Natural killer cell (primary cell): ENCODE measurements around the gene CBFA2T3. TPM values are rescaled to one million over a fixed set of nuclear protein-coding genes. Genes with fewer than 3 reads are reported as not detected.

ENCODE experiments used
- ATAC-seq, 3 donors: fragments of 150-1000 bp in 2 of 3; fragments of 200-7000 bp in 1 of 3; cut with Tn5 transposase; 1 replicate in 1 of 3; 2 replicates in 2 of 3; pipeline ENCODE4 v1.10.0; 2021; ENCODE audit warnings: mild to moderate bottlenecking in 2 of 3, moderate library complexity in 2 of 3
- DNase-seq, 2 donors: peaks; one replicate each; pipeline versions ENCODE4 v3.0.0 to v3.0.0-alpha.2; 2013 to 2021; ENCODE audit warnings: mixed read lengths in 1 of 2
- H3K27ac ChIP-seq: one replicate; pipeline ENCODE4 v1.5.1; 2013; ENCODE audit warnings: mild to moderate bottlenecking, low read length
- H3K27me3 ChIP-seq: one replicate; pipeline ENCODE4 v1.6.1; 2013; ENCODE audit warnings: low read length; ENCODE audit not compliant: control insufficient read depth, insufficient read depth
- H3K36me3 ChIP-seq: one replicate; pipeline ENCODE4 v1.6.1; 2013; ENCODE audit warnings: low read length; ENCODE audit not compliant: control insufficient read depth, insufficient read depth
- H3K4me1 ChIP-seq: one replicate; pipeline ENCODE4 v1.6.1; 2013; ENCODE audit warnings: low read length; ENCODE audit not compliant: control insufficient read depth, insufficient read depth
- H3K4me3 ChIP-seq: one replicate; pipeline ENCODE4 v1.5.1; 2013; ENCODE audit warnings: low read length
- H3K9me3 ChIP-seq: one replicate; pipeline ENCODE4 v1.6.1; 2013; ENCODE audit warnings: low read length; ENCODE audit not compliant: control insufficient read depth, insufficient read depth
- H3K27ac Mint-ChIP-seq, 2 donors: one replicate each; pipeline ENCODE4 v1.8.0; 2022; ENCODE audit warnings: mild to moderate bottlenecking in 2 of 2, mixed read lengths in 2 of 2, moderate library complexity in 1 of 2
- H3K27me3 Mint-ChIP-seq, 2 donors: one replicate each; pipeline ENCODE4 v1.8.0; 2022; ENCODE audit warnings: low read depth in 2 of 2, mixed read lengths in 2 of 2
- H3K36me3 Mint-ChIP-seq: one replicate; pipeline ENCODE4 v1.8.0; 2022; ENCODE audit warnings: mixed read lengths
- H3K4me1 Mint-ChIP-seq, 2 donors: one replicate each; pipeline ENCODE4 v1.8.0; 2022; ENCODE audit warnings: mixed read lengths in 2 of 2
- H3K4me3 Mint-ChIP-seq: one replicate; pipeline ENCODE4 v1.8.0; 2022; ENCODE audit warnings: mild to moderate bottlenecking, moderate library complexity, mixed read lengths
- H3K9me3 Mint-ChIP-seq, 2 donors: one replicate each; pipeline ENCODE4 v1.8.0; 2022; ENCODE audit warnings: mixed read lengths in 2 of 2
- WGBS: methylation state at CpG from one replicate; pipeline ENCODE4 v1.1.7; 2013; ENCODE audit warnings: missing lambda C conversion rate; ENCODE audit not compliant: insufficient coverage; 5-methylcytosine and 5-hydroxymethylcytosine counted together
- intact Hi-C: fragments of 100-400 bp; cut with micrococcal nuclease; formaldehyde crosslinking; loops from one replicate; pipeline ENCODE4 v1.14.2; 2022
- total RNA-seq, 4 donors: library from RNA; stranded (reverse); fragments of 120-200 nt in 1 of 4; gene quantifications; one replicate each; pipeline versions ENCODE4 v1.2.3 to v1.2.4, GENCODE V29; 2013 to 2022
- TF ChIP-seq, protein P1 (sequence below): fragments of 200-600 bp; IDR thresholded peaks from one replicate; pipeline ENCODE4 v1.8.0; 2022; ENCODE audit warnings: antibody characterized with exemption

The CBFA2T3 gene
- total RNA-seq, 3 donors from 2014 or later (not counting 1 experiment from before 2014, with no cell fraction given): 2.5 to 7.8 (median 4.2) TPM

DNA sequence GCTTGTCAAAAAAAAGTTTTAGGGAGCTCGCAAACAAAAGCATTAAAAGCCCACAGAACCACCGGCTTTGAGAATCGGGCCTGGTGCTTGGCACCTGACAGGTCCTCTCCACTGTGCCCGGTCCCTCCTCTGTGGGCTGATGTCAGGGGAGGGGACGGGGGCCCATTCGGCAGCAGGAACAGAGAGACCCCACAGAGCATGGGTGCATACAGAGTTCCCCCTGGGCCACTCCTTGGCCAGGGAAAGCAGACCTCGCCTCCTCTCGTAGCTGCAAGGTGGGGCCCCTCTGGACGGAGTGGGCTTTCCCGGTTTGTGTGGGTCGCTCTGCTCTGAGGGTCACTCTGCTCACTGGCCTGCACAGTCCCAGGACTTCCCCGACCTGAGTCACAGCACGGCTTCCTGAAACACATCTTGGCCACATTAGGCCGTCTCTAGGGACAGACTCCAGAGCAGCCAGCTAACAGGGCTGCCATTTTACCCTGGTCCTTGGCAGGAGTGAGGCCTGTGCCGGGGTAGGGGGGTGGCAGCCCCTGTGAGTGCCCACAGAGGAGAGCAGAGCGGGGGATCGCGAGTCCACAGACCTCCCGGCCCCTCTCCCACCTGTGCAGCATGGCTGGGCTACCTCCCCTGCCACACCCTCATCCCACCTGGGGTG lies 11.1 kb downstream of the CBFA2T3 start:
- Histone ChIP-seq H3K9me3 (no peaks in the 10 kb centered on the region), H3K4me3 (no peak overlapping the region), H3K27me3 (no peaks in the 10 kb centered on the region), H3K4me1 (peaks cover 61% of the 10 kb centered on the region), H3K36me3 (no peaks in the 10 kb centered on the region), H3K27ac (no peak overlapping the region)
- DNase-seq (no peak), ATAC-seq (no peak)
- intact Hi-C loops: no loop called here
- no peak overlapping the region for H3K27ac Mint-ChIP-seq
- H3K36me3 Mint-ChIP-seq: no peaks in the 10 kb centered on the region
- TF ChIP-seq, protein P1, sequence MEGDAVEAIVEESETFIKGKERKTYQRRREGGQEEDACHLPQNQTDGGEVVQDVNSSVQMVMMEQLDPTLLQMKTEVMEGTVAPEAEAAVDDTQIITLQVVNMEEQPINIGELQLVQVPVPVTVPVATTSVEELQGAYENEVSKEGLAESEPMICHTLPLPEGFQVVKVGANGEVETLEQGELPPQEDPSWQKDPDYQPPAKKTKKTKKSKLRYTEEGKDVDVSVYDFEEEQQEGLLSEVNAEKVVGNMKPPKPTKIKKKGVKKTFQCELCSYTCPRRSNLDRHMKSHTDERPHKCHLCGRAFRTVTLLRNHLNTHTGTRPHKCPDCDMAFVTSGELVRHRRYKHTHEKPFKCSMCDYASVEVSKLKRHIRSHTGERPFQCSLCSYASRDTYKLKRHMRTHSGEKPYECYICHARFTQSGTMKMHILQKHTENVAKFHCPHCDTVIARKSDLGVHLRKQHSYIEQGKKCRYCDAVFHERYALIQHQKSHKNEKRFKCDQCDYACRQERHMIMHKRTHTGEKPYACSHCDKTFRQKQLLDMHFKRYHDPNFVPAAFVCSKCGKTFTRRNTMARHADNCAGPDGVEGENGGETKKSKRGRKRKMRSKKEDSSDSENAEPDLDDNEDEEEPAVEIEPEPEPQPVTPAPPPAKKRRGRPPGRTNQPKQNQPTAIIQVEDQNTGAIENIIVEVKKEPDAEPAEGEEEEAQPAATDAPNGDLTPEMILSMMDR: no peak
- no peaks in the 10 kb centered on the region for H3K9me3 Mint-ChIP-seq
- peaks cover 0 to 8% of the 10 kb centered on the region in 2 donors for H3K27me3 Mint-ChIP-seq
- H3K4me3 Mint-ChIP-seq: no peak overlapping the region
- peaks cover 6 to 7% of the 10 kb centered on the region in 2 donors for H3K4me1 Mint-ChIP-seq
- WGBS: 84% methylated on average over 19 of the region's 19 CpGs

DNA sequence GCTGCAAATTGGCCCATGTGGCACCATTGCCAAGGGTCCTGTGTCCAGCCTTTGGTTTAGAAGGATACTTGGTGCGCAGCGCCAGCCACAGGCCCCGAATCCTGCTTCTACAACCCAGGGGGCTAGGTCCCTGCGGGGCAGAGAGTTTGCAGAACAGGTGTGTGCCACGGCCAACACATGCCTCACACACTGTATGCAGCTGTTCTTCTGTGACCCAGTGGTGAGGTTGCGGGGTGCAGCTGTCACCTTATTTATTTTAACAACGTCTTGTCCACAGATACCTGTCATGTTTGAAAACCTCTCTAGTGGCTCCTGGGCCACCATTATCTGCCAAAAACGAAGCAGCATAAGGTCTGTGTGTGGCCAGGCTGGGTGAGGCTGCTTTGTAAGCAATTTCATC lies 11.6 kb downstream of the CBFA2T3 start:
- H3K36me3 ChIP-seq: no peaks in the 10 kb centered on the region
- no peaks in the 10 kb centered on the region for H3K36me3 Mint-ChIP-seq
- intact Hi-C loops: no loop called here
- DNase-seq (no peak), ATAC-seq (no peak)
- no peaks in the 10 kb centered on the region for H3K9me3 ChIP-seq
- H3K27me3 Mint-ChIP-seq: peaks cover 0 to 8% of the 10 kb centered on the region in 2 donors
- no peak overlapping the region for H3K27ac ChIP-seq
- TF ChIP-seq, protein P1: no peak
- no peak overlapping the region for H3K27ac Mint-ChIP-seq
- H3K4me1 ChIP-seq: peaks cover 60% of the 10 kb centered on the region
- WGBS: 74% methylated on average over 8 of the region's 8 CpGs
- no peak overlapping the region for H3K4me3 Mint-ChIP-seq
- no peaks in the 10 kb centered on the region for H3K27me3 ChIP-seq
- peaks cover 6 to 7% of the 10 kb centered on the region in 2 donors for H3K4me1 Mint-ChIP-seq
- no peaks in the 10 kb centered on the region for H3K9me3 Mint-ChIP-seq
- H3K4me3 ChIP-seq: no peak overlapping the region

DNA sequence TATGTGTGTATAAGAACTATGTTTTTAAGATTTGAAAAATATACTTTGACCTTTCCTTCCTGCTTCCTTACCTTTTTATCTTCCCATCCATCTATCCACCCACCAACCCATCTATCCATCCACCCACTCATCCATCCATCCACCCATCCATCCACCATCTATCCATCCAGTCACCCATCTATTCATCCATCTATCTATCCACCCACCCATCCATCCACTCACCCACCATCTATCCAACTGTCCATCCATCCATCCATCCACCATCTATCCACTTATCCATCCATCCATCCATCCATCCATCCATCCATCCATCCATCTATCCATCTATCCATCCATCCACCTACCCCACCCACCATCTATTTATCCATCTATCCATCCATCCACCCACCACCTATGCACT lies 12.4 kb downstream of the CBFA2T3 start:
- no peak overlapping the region for H3K4me3 Mint-ChIP-seq
- intact Hi-C loops: no loop called here
- H3K36me3 ChIP-seq: no peaks in the 10 kb centered on the region
- no peak overlapping the region for H3K27ac Mint-ChIP-seq
- ATAC-seq: no peak
- TF ChIP-seq, protein P1: no peak
- H3K27me3 Mint-ChIP-seq: peaks cover 0 to 12% of the 10 kb centered on the region in 2 donors
- H3K9me3 ChIP-seq: no peaks in the 10 kb centered on the region
- DNase-seq: no peak
- no peaks in the 10 kb centered on the region for H3K9me3 Mint-ChIP-seq
- H3K36me3 Mint-ChIP-seq: no peaks in the 10 kb centered on the region
- no peaks in the 10 kb centered on the region for H3K27me3 ChIP-seq
- peaks cover 6 to 7% of the 10 kb centered on the region in 2 donors for H3K4me1 Mint-ChIP-seq
- peaks cover 57% of the 10 kb centered on the region for H3K4me1 ChIP-seq
- no peak overlapping the region for H3K4me3 ChIP-seq
- H3K27ac ChIP-seq: no peak overlapping the region

DNA sequence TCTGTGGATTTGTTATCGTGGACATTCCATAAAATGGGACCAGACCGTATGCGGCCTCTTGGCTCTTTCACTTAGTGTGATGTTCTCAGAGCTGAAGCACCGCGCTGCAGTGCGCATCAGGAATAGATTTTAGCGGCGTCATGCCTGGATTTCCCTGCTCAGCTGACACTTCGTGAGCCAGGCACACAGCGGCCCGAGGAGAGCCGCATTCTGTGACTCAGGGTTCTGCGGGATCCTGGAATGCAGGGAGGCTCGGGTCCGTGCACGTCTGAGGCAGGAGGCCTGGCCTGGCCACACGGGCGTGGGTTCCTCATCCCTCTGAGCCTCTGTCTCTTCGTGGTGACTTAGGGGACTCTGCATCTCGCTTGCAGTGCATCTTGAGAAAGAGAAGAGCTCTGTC lies 13.4 kb downstream of the CBFA2T3 start:
- no peak for DNase-seq
- no peaks in the 10 kb centered on the region for H3K9me3 ChIP-seq
- H3K4me3 ChIP-seq: no peak overlapping the region
- H3K27ac Mint-ChIP-seq: no peak overlapping the region
- ATAC-seq: no peak
- no peak overlapping the region for H3K27ac ChIP-seq
- no peaks in the 10 kb centered on the region for H3K36me3 ChIP-seq
- peaks cover 52% of the 10 kb centered on the region for H3K4me1 ChIP-seq
- peaks cover 6 to 7% of the 10 kb centered on the region in 2 donors for H3K4me1 Mint-ChIP-seq
- no peaks in the 10 kb centered on the region for H3K36me3 Mint-ChIP-seq
- H3K4me3 Mint-ChIP-seq: no peak overlapping the region
- H3K27me3 Mint-ChIP-seq: peaks cover 0 to 21% of the 10 kb centered on the region in 2 donors
- H3K27me3 ChIP-seq: no peaks in the 10 kb centered on the region
- no peaks in the 10 kb centered on the region for H3K9me3 Mint-ChIP-seq
- WGBS: 88% methylated on average over 20 of the region's 20 CpGs
- intact Hi-C loops: no loop called here
- TF ChIP-seq, protein P1: no peak
